ENCODE data around the gene YAP1. TPM values are rescaled to one million over a fixed set of nuclear protein-coding genes. Genes with fewer than 3 reads are reported as not detected.

YAP1 gene
- total RNA-seq = 100 to 1,000 TPM; 168 to 230 (median 194) TPM

GRCh38 chr11:102109896-102110760 is at the start of gene YAP1:
Gene YAP1 (plus strand): TSS chr11:102110447. CDS start chr11:102110849, 402 bp downstream.
- peak in 2 of 4 experiments; percentile 7 to 35 for TF ChIP-seq CTCF (IDR thresholded peaks at IDR 0.05)
- TF ChIP-seq POLR2A (IDR thresholded peaks at IDR 0.05) = peak; percentile 71 to 78
- Histone ChIP-seq H3K27me3 (no peaks in the 10 kb centered on the region), H3K9me3 (no peaks in the 10 kb centered on the region), H3K4me3 (peak within 1 kb of the TSS; percentile 80 to 92), H3K36me3 (no peaks in the 10 kb centered on the region), H3K27ac (peak within 1 kb of the TSS; percentile 98 to 99), H3K4me1 (peaks cover 0 to 3% of the 10 kb centered on the region in 2 donors)
- DNase-seq = peak; percentile 88 to 93
- intact Hi-C loops (cut with DNase I; ENCODE audit: low total_unique reads) = no loop called here

GRCh38 chr11:102061276-102061675 is 49.0 kb upstream of the YAP1 start:
- Histone ChIP-seq H3K36me3 (no peaks in the 10 kb centered on the region), H3K27me3 (no peaks in the 10 kb centered on the region), H3K4me3 (no peak overlapping the region), H3K9me3 (no peaks in the 10 kb centered on the region), H3K4me1 (no peaks in the 10 kb centered on the region), H3K27ac (no peak overlapping the region)
- TF ChIP-seq CTCF (IDR thresholded peaks at IDR 0.05) (peak in 2 of 4 experiments; percentile 22 to 43), POLR2A (IDR thresholded peaks at IDR 0.05) (no peak)
- intact Hi-C loops (cut with DNase I; ENCODE audit: low total_unique reads) = no loop called here
- no peak for DNase-seq

GRCh38 chr11:102062106-102062505 is 48.1 kb upstream of the YAP1 start:
- Histone ChIP-seq H3K4me3 (no peak overlapping the region), H3K4me1 (no peaks in the 10 kb centered on the region), H3K27ac (no peak overlapping the region), H3K9me3 (no peaks in the 10 kb centered on the region), H3K36me3 (no peaks in the 10 kb centered on the region), H3K27me3 (no peaks in the 10 kb centered on the region)
- TF ChIP-seq POLR2A (IDR thresholded peaks at IDR 0.05) (no peak), CTCF (IDR thresholded peaks at IDR 0.05) (no peak)
- DNase-seq = no peak
- intact Hi-C loops (cut with DNase I; ENCODE audit: low total_unique reads) = no loop called here

- Histone ChIP-seq H3K27me3 (no peaks in the 10 kb centered on the region), H3K27ac (no peak overlapping the region), H3K36me3 (no peaks in the 10 kb centered on the region), H3K4me3 (no peak overlapping the region), H3K4me1 (no peaks in the 10 kb centered on the region), H3K9me3 (no peaks in the 10 kb centered on the region)
- no peak for TF ChIP-seq CTCF (IDR thresholded peaks at IDR 0.05)
- TF ChIP-seq POLR2A (IDR thresholded peaks at IDR 0.05) = no peak
- intact Hi-C loops (cut with DNase I; ENCODE audit: low total_unique reads) = no loop called here
- no peak for DNase-seq
These were observed 45.9 kb upstream of the YAP1 start for GRCh38 chr11:102064316-102064715.

GRCh38 chr11:102070766-102071165 is 39.5 kb upstream of the YAP1 start:
- no peak overlapping the region for H3K27ac ChIP-seq
- H3K4me3 ChIP-seq = no peak overlapping the region
- no peaks in the 10 kb centered on the region for H3K4me1 ChIP-seq
- H3K36me3 ChIP-seq = no peaks in the 10 kb centered on the region
- intact Hi-C loops (cut with DNase I; ENCODE audit: low total_unique reads) = no loop called here
- H3K27me3 ChIP-seq = no peaks in the 10 kb centered on the region
- H3K9me3 ChIP-seq = peaks cover 0 to 11% of the 10 kb centered on the region in 2 donors
- no peak for TF ChIP-seq POLR2A (IDR thresholded peaks at IDR 0.05)
- TF ChIP-seq CTCF (IDR thresholded peaks at IDR 0.05) = no peak
- DNase-seq = no peak

Data from uterus (tissue), 4 donors.